Panc1 (cell line): Measurements from ENCODE around the gene MINDY4B.

Source experiments
- POLR2AphosphoS5 ChIP-seq: IDR thresholded peaks from 2 replicates; pipeline ENCODE4 v1.6.1; 2012; ENCODE audit warnings: mild to moderate bottlenecking, low read depth, low read length, moderate library complexity
- REST ChIP-seq, 2 experiments: IDR thresholded peaks; 2 replicates each; pipeline ENCODE4 v1.6.1; 2011 to 2012; ENCODE audit warnings: low read depth in 2 of 2, control low read depth in 1 of 2, low read length in 1 of 2, mild to moderate bottlenecking in 1 of 2, moderate library complexity in 1 of 2; ENCODE audit not compliant: insufficient read depth in 1 of 2
- TCF7L2 ChIP-seq: IDR thresholded peaks from 2 replicates; pipeline ENCODE4 v1.6.1; 2011; ENCODE audit warnings: mild to moderate bottlenecking, low read depth, low read length, inconsistent platforms
- TF ChIP-seq, protein P1 (sequence below): fragments of 450-650 bp; IDR thresholded peaks from 2 replicates; pipeline ENCODE4 v1.5.1; 2017; ENCODE audit warnings: mild to moderate bottlenecking

DNA sequence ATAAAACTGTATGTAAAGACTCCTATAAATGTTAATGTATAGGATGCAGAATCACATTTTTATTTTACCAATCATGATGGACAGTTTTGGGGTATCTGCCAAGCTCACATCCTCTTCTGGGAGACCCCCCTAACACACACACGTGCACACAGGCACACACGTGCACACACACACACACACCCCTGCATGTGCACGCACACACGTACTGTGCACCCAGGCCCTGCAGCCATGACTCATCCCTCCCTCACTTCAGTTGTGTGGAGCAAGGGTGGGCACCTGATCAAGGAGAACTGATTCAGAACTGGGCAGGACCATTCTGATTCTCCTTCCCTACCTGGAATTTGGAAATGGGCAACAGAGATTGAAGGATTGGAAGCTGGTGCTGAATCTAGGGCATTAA, 16.0 kb upstream of the MINDY4B start:
- TF ChIP-seq, protein P1, sequence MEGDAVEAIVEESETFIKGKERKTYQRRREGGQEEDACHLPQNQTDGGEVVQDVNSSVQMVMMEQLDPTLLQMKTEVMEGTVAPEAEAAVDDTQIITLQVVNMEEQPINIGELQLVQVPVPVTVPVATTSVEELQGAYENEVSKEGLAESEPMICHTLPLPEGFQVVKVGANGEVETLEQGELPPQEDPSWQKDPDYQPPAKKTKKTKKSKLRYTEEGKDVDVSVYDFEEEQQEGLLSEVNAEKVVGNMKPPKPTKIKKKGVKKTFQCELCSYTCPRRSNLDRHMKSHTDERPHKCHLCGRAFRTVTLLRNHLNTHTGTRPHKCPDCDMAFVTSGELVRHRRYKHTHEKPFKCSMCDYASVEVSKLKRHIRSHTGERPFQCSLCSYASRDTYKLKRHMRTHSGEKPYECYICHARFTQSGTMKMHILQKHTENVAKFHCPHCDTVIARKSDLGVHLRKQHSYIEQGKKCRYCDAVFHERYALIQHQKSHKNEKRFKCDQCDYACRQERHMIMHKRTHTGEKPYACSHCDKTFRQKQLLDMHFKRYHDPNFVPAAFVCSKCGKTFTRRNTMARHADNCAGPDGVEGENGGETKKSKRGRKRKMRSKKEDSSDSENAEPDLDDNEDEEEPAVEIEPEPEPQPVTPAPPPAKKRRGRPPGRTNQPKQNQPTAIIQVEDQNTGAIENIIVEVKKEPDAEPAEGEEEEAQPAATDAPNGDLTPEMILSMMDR: no peak
- TF ChIP-seq REST (IDR thresholded peaks at IDR 0.05; ENCODE audit: insufficient read depth in 1 of 2, low read depth in 2 of 2, low read length in 1 of 2) (no peak), TCF7L2 (no peak), POLR2AphosphoS5 (no peak)
